Measurements from ENCODE around the gene IL19.
"Not testable (repeated sequence)": the region's sequence is repeated elsewhere in the genome, so short reads cannot be mapped to it uniquely, and the experiment has no call there.

The IL19 gene

GRCh38 chr1:206776229-206776628, 5.7 kb downstream of the IL19 start:
- DNase-seq (ENCODE audit: low spot score): no peak

GRCh38 chr1:206778031-206778430, 7.5 kb downstream of the IL19 start:
- DNase-seq (ENCODE audit: low spot score): no peak

GRCh38 chr1:206778911-206779310, 8.3 kb downstream of the IL19 start:
- not testable (repeated sequence) for DNase-seq (ENCODE audit: low spot score)

GRCh38 chr1:206779638-206780037, 9.1 kb downstream of the IL19 start:
- no peak for DNase-seq (ENCODE audit: low spot score)

- no peak for DNase-seq (ENCODE audit: low spot score)
These were observed 11.9 kb downstream of the IL19 start for GRCh38 chr1:206782448-206782847.

- DNase-seq (ENCODE audit: low spot score): no peak
These were observed 12.9 kb downstream of the IL19 start for GRCh38 chr1:206783506-206783905.

- DNase-seq (ENCODE audit: low spot score): no peak
These were observed 13.9 kb downstream of the IL19 start for GRCh38 chr1:206784471-206784903.

GRCh38 chr1:206785182-206785765, 14.7 kb downstream of the IL19 start:
- no peak for DNase-seq (ENCODE audit: low spot score)

- no peak for DNase-seq (ENCODE audit: low spot score)
These were observed 15.8 kb downstream of the IL19 start for GRCh38 chr1:206786212-206786886.

- DNase-seq (ENCODE audit: low spot score): no peak
These were observed 17.3 kb downstream of the IL19 start for GRCh38 chr1:206787891-206788290.

- DNase-seq (ENCODE audit: low spot score): no peak
These were observed 18.0 kb downstream of the IL19 start for GRCh38 chr1:206788487-206789050.

GRCh38 chr1:206790502-206791250, 20.1 kb downstream of the IL19 start:
- DNase-seq (ENCODE audit: low spot score): no peak

GRCh38 chr1:206792939-206793607, 22.5 kb downstream of the IL19 start:
- DNase-seq (ENCODE audit: low spot score): no peak

GRCh38 chr1:206793620-206794019, 23.0 kb downstream of the IL19 start:
- no peak for DNase-seq (ENCODE audit: low spot score)

GRCh38 chr1:206794294-206794908, 23.8 kb downstream of the IL19 start:
- DNase-seq (ENCODE audit: low spot score): no peak

- DNase-seq (ENCODE audit: low spot score): no peak
These were observed 25.5 kb downstream of the IL19 start for GRCh38 chr1:206796116-206796515.

GRCh38 chr1:206796981-206797402, 26.4 kb downstream of the IL19 start:
- no peak for DNase-seq (ENCODE audit: low spot score)

GRCh38 chr1:206797534-206798383, 27.2 kb downstream of the IL19 start:
- no peak for DNase-seq (ENCODE audit: low spot score)

- no peak for DNase-seq (ENCODE audit: low spot score)
These were observed 27.9 kb downstream of the IL19 start for GRCh38 chr1:206798384-206798996.

GRCh38 chr1:206799311-206799710, 28.7 kb downstream of the IL19 start:
- DNase-seq (ENCODE audit: low spot score): no peak
